Thyroid gland (tissue), 4 donors: ENCODE measurements around the gene TCF7. TPM values are rescaled to one million over a fixed set of nuclear protein-coding genes. Genes with fewer than 3 reads are reported as not detected.

Experiments used
- DNase-seq, 2 donors: peaks; one replicate each; pipeline ENCODE4 v3.0.0-alpha.2; 2019
- H3K27ac ChIP-seq, 3 donors: fragments of 200-600 bp; sonication (generic); 1 replicate in 2 of 3; 2 replicates in 1 of 3; pipeline ENCODE4 v1.5.1; 2016 to 2019; ENCODE audit warnings: mild to moderate bottlenecking in 1 of 3, moderate library complexity in 1 of 3
- H3K27me3 ChIP-seq: fragments of 200-600 bp; sonication (generic); one replicate; pipeline ENCODE4 v1.5.1; 2019
- H3K36me3 ChIP-seq, 2 donors: fragments of 200-600 bp; sonication (generic); one replicate each; pipeline ENCODE4 v1.5.1; 2016 to 2019
- H3K4me1 ChIP-seq, 2 donors: fragments of 200-600 bp; sonication (generic); one replicate each; pipeline ENCODE4 v1.5.1; 2017 to 2019
- H3K4me3 ChIP-seq, 3 donors: fragments of 200-600 bp; sonication (generic); replicated peaks in 1 of 3; 1 replicate in 2 of 3; 2 replicates in 1 of 3; pipeline ENCODE4 v1.5.1; 2016; ENCODE audit warnings: mild to moderate bottlenecking in 1 of 3
- H3K9me3 ChIP-seq: fragments of 200-600 bp; sonication (generic); one replicate; pipeline ENCODE4 v1.5.1; 2017
- POLR2A ChIP-seq, 2 donors: fragments of 450-650 bp; IDR thresholded peaks; one replicate each; pipeline ENCODE4 v1.6.1; 2017; ENCODE audit warnings: antibody characterized with exemption in 2 of 2, mild to moderate bottlenecking in 2 of 2, moderate library complexity in 1 of 2
- WGBS, 2 donors: methylation state at CpG; one replicate each; pipeline ENCODE4 v1.1.5; 2017; 5-methylcytosine and 5-hydroxymethylcytosine counted together
- intact Hi-C: fragments of 100-400 bp; cut with DNase I; formaldehyde crosslinking; loops from one replicate; pipeline ENCODE4 v1.15.1; 2023
- total RNA-seq, 4 donors: library from RNA; depleted of rRNA; stranded (reverse); fragments of >200 nt; gene quantifications; one replicate each; pipeline ENCODE4 v1.2.3, GENCODE V29; 2016
- TF ChIP-seq, protein P1 (sequence below), 6 experiments: fragments of 200-600 bp in 3 of 6; fragments of 450-650 bp in 3 of 6; sonication (generic) in 3 of 6; IDR thresholded peaks; one replicate each; pipeline ENCODE4 v1.5.1; 2016 to 2019; ENCODE audit warnings: antibody characterized with exemption in 6 of 6, mild to moderate bottlenecking in 2 of 6, inconsistent platforms in 1 of 6, moderate library complexity in 1 of 6

The TCF7 gene
- total RNA-seq, 4 donors from 2014 or later = 7.4 to 11.8 (median 8.9) TPM

DNA sequence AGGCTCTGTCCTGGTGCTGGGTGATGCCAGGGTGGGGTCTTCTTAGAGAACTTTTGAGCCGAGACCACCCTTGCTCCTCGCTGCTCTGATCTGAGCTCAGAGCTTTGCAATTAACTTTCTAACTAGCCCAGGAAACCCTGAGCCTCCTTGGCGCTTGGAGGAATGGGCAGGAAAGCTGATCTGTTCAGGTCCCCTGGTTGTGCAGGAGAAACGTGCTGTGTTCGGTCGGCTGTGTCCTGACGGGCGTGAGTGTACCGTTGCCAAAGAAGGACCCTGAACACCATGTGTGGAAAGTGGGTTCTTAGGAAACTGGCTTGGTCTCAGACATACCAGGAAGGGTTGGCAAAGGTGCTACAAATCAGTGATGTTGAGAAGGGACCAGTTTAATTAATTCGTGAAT lies 1.8 kb downstream of the TCF7 start:
- Histone ChIP-seq H3K27me3 (no peaks in the 10 kb centered on the region), H3K4me1 (peaks cover 26 to 38% of the 10 kb centered on the region in 2 donors), H3K36me3 (no peaks in the 10 kb centered on the region), H3K9me3 (no peaks in the 10 kb centered on the region), H3K27ac (no peak overlapping the region), H3K4me3 (no peak overlapping the region)
- WGBS, 2 donors = 74 to 80% methylated on average over 10 of the region's 10 CpGs
- TF ChIP-seq POLR2A (IDR thresholded peaks at IDR 0.05) = no peak
- TF ChIP-seq, protein P1, sequence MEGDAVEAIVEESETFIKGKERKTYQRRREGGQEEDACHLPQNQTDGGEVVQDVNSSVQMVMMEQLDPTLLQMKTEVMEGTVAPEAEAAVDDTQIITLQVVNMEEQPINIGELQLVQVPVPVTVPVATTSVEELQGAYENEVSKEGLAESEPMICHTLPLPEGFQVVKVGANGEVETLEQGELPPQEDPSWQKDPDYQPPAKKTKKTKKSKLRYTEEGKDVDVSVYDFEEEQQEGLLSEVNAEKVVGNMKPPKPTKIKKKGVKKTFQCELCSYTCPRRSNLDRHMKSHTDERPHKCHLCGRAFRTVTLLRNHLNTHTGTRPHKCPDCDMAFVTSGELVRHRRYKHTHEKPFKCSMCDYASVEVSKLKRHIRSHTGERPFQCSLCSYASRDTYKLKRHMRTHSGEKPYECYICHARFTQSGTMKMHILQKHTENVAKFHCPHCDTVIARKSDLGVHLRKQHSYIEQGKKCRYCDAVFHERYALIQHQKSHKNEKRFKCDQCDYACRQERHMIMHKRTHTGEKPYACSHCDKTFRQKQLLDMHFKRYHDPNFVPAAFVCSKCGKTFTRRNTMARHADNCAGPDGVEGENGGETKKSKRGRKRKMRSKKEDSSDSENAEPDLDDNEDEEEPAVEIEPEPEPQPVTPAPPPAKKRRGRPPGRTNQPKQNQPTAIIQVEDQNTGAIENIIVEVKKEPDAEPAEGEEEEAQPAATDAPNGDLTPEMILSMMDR (IDR thresholded peaks at IDR 0.05) = no peak
- intact Hi-C loops = no loop called here
- peak in 1 of 2 donors; percentile 19 for DNase-seq

DNA sequence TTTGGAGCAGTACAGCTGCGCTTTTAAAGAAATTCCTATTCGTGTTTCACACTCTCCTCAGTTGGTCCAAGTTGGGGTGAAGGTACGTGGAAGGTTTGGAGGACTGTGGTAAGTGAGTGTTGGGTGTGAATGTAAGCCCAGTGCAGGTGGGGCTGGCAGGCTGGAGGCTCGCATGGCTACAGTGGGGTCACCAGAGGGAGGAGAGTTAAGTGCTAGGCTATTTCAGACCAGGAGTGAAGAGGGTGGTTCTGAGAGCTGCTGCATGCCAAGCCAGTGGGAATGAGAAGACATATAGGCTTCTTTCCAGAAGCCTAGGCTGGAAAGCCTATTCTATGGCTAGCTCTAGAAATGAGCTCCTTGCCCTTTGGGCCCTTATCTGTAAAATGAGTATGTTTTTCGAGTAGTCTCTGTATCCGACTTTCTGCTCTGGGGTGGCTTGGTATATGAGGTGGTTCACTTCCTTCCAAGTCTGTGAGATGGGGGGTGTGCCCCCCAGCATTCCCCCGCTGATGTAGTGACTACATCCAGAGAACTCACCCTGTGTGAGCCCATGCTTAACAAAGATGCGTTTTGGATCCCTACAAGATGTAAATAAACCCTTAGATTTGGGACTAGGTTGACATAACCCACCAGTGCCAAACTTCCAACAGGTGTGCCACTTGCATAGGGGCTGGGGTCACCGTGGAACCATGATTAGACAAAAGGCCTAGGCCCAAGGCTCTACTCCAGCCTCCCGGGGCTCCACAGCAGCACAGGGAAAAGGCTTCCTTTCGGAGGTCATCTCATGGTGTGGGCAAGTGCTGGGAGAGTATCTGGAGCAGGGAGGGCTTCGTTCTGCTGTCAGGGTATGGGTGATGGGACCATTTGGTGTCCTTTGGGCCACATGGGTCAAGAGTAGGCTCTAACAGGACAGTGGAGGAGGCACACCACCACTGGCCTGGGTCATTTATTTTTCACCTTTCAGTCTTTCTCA lies 2.6 kb downstream of the TCF7 start:
- WGBS, 2 donors = 88 to 95% methylated on average over 11 to 12 of the region's 12 CpGs
- Histone ChIP-seq H3K36me3 (no peaks in the 10 kb centered on the region), H3K4me3 (no peak overlapping the region), H3K27me3 (no peaks in the 10 kb centered on the region), H3K4me1 (peaks cover 19 to 30% of the 10 kb centered on the region in 2 donors), H3K9me3 (no peaks in the 10 kb centered on the region), H3K27ac (no peak overlapping the region)
- TF ChIP-seq POLR2A (IDR thresholded peaks at IDR 0.05) = no peak
- TF ChIP-seq, protein P1 (IDR thresholded peaks at IDR 0.05) = no peak
- no peak for DNase-seq
- intact Hi-C loops = no loop called here

DNA sequence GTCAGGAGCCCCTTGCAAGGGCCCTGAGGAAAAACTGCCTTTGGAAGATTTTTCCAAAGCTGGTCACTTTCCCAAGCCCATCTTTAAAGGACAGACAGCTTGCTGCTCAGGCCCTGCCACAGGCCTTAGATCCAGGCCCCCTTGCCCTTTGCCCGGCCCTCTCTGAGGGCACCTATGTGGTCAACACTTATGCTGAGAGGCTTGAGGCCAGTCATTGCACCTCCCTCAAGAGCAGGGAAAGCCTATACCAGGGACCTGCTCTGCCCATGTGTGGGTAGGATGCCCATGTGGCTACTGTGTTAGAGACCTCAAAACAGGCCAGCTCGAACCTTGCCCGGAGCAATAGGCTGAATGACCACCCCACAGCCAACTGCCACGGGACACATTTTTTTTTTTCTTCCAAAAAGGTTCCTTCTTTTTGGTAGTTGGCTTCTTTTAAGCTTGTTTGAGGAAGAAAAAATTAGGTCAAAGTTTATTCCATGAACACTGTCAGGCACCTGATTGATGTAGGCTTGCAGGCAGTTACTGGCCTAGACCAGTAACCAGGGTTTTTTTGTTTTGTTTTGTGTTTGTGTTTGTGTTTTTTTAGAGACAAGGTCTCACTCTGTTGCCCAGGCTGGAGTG lies 3.8 kb downstream of the TCF7 start:
- H3K27me3 ChIP-seq = no peaks in the 10 kb centered on the region
- peaks cover 10 to 20% of the 10 kb centered on the region in 2 donors for H3K4me1 ChIP-seq
- no peak for DNase-seq
- intact Hi-C loops = no loop called here
- H3K9me3 ChIP-seq = no peaks in the 10 kb centered on the region
- WGBS, 2 donors = 97 to 98% methylated on average over 4 of the region's 4 CpGs
- no peak overlapping the region for H3K4me3 ChIP-seq
- TF ChIP-seq POLR2A (IDR thresholded peaks at IDR 0.05) = no peak
- TF ChIP-seq, protein P1 (IDR thresholded peaks at IDR 0.05) = no peak
- no peaks in the 10 kb centered on the region for H3K36me3 ChIP-seq
- H3K27ac ChIP-seq = no peak overlapping the region

- Histone ChIP-seq H3K36me3 (no peaks in the 10 kb centered on the region), H3K4me1 (peaks cover 0 to 18% of the 10 kb centered on the region in 2 donors), H3K4me3 (no peak overlapping the region), H3K27me3 (no peaks in the 10 kb centered on the region), H3K9me3 (no peaks in the 10 kb centered on the region), H3K27ac (no peak overlapping the region)
- 87 to 90% methylated on average over 3 to 11 of the region's 12 CpGs for WGBS, 2 donors
- TF ChIP-seq, protein P1 (IDR thresholded peaks at IDR 0.05) = no peak
- no peak for TF ChIP-seq POLR2A (IDR thresholded peaks at IDR 0.05)
- intact Hi-C loops = no loop called here
- DNase-seq = no peak
Observed at GRCh38 chr5:134119720-134120119, 5.2 kb downstream of the TCF7 start.
